Glutamatergic neuron (in vitro differentiated cells): ENCODE measurements around the gene RHOC. TPM values are rescaled to one million over a fixed set of nuclear protein-coding genes. Genes with fewer than 3 reads are reported as not detected.

Source experiments
- DNase-seq: peaks from one replicate; pipeline ENCODE4 v3.0.0; 2022
- H3K27ac Mint-ChIP-seq: one replicate; pipeline ENCODE4 v1.8.0; 2020; ENCODE audit warnings: mild to moderate bottlenecking, mixed read lengths, inconsistent platforms; ENCODE audit not compliant: unreplicated experiment
- H3K27me3 Mint-ChIP-seq: one replicate; pipeline ENCODE4 v1.8.0; 2020; ENCODE audit warnings: mild to moderate bottlenecking, moderate library complexity, mixed read lengths, inconsistent platforms; ENCODE audit not compliant: unreplicated experiment
- H3K36me3 Mint-ChIP-seq: one replicate; pipeline ENCODE4 v1.8.0; 2020; ENCODE audit warnings: mild to moderate bottlenecking, mixed read lengths, inconsistent platforms; ENCODE audit not compliant: unreplicated experiment
- H3K4me1 Mint-ChIP-seq: one replicate; pipeline ENCODE4 v1.8.0; 2020; ENCODE audit warnings: mild to moderate bottlenecking, low read depth, mixed read lengths, inconsistent platforms; ENCODE audit not compliant: unreplicated experiment
- H3K4me3 Mint-ChIP-seq: one replicate; pipeline ENCODE4 v1.8.0; 2020; ENCODE audit warnings: mild to moderate bottlenecking, mixed read lengths, inconsistent platforms; ENCODE audit not compliant: unreplicated experiment
- H3K9me3 Mint-ChIP-seq: one replicate; pipeline ENCODE4 v1.8.0; 2020; ENCODE audit warnings: mild to moderate bottlenecking, moderate library complexity, mixed read lengths, inconsistent platforms; ENCODE audit not compliant: unreplicated experiment
- CTCF ChIP-seq: fragments of 200-600 bp; sonication (generic); IDR thresholded peaks from one replicate; pipeline ENCODE4 v1.5.0; 2021; ENCODE audit not compliant: partially characterized antibody, unreplicated experiment
- total RNA-seq: library from RNA; stranded (reverse); fragmentation: NEBNext Ultra II Directional; extraction: Animal tissue kit (Norgen Biotek cat#: 25700); gene quantifications from one replicate; pipeline ENCODE4 v1.2.1, GENCODE V29; 2021; ENCODE audit not compliant: unreplicated experiment

Gene RHOC
- total RNA-seq, 1 donor from 2014 or later, result 130 TPM

- Mint-ChIP-seq H3K4me3 (no peak overlapping the region), H3K4me1 (peaks cover 4% of the 10 kb centered on the region), H3K27ac (no peak overlapping the region), H3K27me3 (peaks cover 5% of the 10 kb centered on the region), H3K9me3 (peaks cover 2% of the 10 kb centered on the region), H3K36me3 (no peaks in the 10 kb centered on the region)
- DNase-seq, result no peak
- no peak for TF ChIP-seq CTCF
These were observed 19.6 kb downstream of the RHOC start for GRCh38 chr1:112687361-112687760.

- Mint-ChIP-seq H3K36me3 (no peaks in the 10 kb centered on the region), H3K9me3 (peaks cover 2% of the 10 kb centered on the region), H3K27ac (no peak overlapping the region), H3K4me3 (no peak overlapping the region), H3K4me1 (peaks cover 4% of the 10 kb centered on the region), H3K27me3 (peaks cover 5% of the 10 kb centered on the region)
- TF ChIP-seq CTCF, result no peak
- DNase-seq, result no peak
These were observed 20.1 kb downstream of the RHOC start for GRCh38 chr1:112686835-112687234.

- TF ChIP-seq CTCF, result no peak
- Mint-ChIP-seq H3K27ac (no peak overlapping the region), H3K27me3 (peaks cover 2% of the 10 kb centered on the region), H3K4me3 (no peak overlapping the region), H3K9me3 (peaks cover 2% of the 10 kb centered on the region), H3K4me1 (peaks cover 4% of the 10 kb centered on the region), H3K36me3 (no peaks in the 10 kb centered on the region)
- no peak for DNase-seq
These were observed 20.5 kb downstream of the RHOC start for GRCh38 chr1:112686417-112686816.

GRCh38 chr1:112685913-112686312 lies 21.0 kb downstream of the RHOC start:
- no peak for TF ChIP-seq CTCF
- DNase-seq, result no peak
- peaks cover 4% of the 10 kb centered on the region for H3K4me1 Mint-ChIP-seq
- H3K27me3 Mint-ChIP-seq, result peaks cover 2% of the 10 kb centered on the region
- H3K4me3 Mint-ChIP-seq, result no peak overlapping the region
- no peak overlapping the region for H3K27ac Mint-ChIP-seq
- H3K9me3 Mint-ChIP-seq, result peaks cover 2% of the 10 kb centered on the region
- no peaks in the 10 kb centered on the region for H3K36me3 Mint-ChIP-seq

- TF ChIP-seq CTCF, result no peak
- H3K9me3 Mint-ChIP-seq, result no peaks in the 10 kb centered on the region
- no peak overlapping the region for H3K4me3 Mint-ChIP-seq
- H3K27me3 Mint-ChIP-seq, result peaks cover 5% of the 10 kb centered on the region
- H3K27ac Mint-ChIP-seq, result no peak overlapping the region
- no peaks in the 10 kb centered on the region for H3K36me3 Mint-ChIP-seq
- no peak for DNase-seq
- no peaks in the 10 kb centered on the region for H3K4me1 Mint-ChIP-seq
These were observed 28.3 kb downstream of the RHOC start for GRCh38 chr1:112678605-112679004.
